ENCODE measurements around the gene SH3BP4. TPM values are rescaled to one million over a fixed set of nuclear protein-coding genes. Genes with fewer than 3 reads are reported as not detected.

Gene SH3BP4
- total RNA-seq, 1 experiment from 2014 or later: 19.9 TPM

DNA sequence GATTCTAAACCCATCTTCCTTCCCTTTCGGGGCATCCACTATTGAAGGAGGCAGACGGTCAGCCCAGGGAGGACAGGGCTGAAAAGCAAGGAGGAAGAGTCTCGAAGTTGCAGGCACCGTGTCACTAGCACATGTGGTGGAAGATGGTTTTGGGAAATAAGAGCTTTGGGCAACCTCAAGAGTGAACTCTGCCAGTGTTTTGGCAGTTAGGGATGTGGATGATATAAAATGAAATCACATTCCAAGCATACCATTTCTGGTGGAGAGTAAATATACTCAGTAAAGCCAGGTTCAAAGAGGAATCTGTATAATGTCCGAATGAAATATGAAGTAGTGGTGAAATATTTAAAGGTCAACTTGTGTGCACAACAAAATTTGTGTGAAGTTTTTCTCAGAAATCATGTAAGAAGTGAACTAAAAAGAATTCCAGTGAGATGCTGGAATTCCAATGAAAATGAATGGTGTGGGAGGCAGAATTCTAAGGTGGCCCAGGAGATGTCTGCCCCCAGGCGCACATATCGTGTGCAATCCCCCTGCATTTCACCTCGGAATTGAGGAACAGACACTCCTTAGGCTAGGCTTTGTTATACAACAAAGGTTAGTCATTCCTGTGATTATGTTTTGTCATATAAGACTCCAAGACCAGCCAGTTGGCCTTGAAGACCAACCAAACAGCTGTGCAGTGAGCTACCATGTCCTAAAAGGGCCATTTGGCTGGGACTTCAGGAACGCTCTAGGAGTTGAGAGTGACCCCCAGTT is 147.1 kb downstream of the SH3BP4 start:
- no peak overlapping the region for H3K27ac ChIP-seq (ENCODE audit: low read depth, low read length, poor library complexity, severe bottlenecking)
- no peaks in the 10 kb centered on the region for H3K4me1 ChIP-seq (ENCODE audit: insufficient read depth, low read length, poor library complexity, severe bottlenecking)
- no peaks in the 10 kb centered on the region for H3K27me3 ChIP-seq (replicated peaks; ENCODE audit: insufficient read depth, low read depth, low read length, poor library complexity)
- no peak for DNase-seq (ENCODE audit: low spot score)
- H3K36me3 ChIP-seq (ENCODE audit: insufficient read depth, low read length, poor library complexity, severe bottlenecking): no peaks in the 10 kb centered on the region
- H3K4me3 ChIP-seq (ENCODE audit: low read depth, low read length, poor library complexity, severe bottlenecking): no peak overlapping the region
- intact Hi-C loops (cut with micrococcal nuclease; ENCODE audit: unreplicated experiment): no loop called here
- CTCF ChIA-PET: no interaction called here
- TF ChIP-seq EZH2 (IDR thresholded peaks at IDR 0.05; ENCODE audit: borderline replicate concordance, low read depth, low read length, poor library complexity, severe bottlenecking): no peak
- TF ChIP-seq, protein P1, sequence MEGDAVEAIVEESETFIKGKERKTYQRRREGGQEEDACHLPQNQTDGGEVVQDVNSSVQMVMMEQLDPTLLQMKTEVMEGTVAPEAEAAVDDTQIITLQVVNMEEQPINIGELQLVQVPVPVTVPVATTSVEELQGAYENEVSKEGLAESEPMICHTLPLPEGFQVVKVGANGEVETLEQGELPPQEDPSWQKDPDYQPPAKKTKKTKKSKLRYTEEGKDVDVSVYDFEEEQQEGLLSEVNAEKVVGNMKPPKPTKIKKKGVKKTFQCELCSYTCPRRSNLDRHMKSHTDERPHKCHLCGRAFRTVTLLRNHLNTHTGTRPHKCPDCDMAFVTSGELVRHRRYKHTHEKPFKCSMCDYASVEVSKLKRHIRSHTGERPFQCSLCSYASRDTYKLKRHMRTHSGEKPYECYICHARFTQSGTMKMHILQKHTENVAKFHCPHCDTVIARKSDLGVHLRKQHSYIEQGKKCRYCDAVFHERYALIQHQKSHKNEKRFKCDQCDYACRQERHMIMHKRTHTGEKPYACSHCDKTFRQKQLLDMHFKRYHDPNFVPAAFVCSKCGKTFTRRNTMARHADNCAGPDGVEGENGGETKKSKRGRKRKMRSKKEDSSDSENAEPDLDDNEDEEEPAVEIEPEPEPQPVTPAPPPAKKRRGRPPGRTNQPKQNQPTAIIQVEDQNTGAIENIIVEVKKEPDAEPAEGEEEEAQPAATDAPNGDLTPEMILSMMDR (conservative IDR thresholded peaks at IDR 0.05; ENCODE audit: low read depth, low read length): no peak
- no peaks in the 10 kb centered on the region for H3K9me3 ChIP-seq (ENCODE audit: low read depth, low read length, poor library complexity, severe bottlenecking)
- no TSS peak for BruUV-seq (replicated peaks)
- POLR2A ChIA-PET (ENCODE audit: low non-redundant PET): no interaction called here

DNA sequence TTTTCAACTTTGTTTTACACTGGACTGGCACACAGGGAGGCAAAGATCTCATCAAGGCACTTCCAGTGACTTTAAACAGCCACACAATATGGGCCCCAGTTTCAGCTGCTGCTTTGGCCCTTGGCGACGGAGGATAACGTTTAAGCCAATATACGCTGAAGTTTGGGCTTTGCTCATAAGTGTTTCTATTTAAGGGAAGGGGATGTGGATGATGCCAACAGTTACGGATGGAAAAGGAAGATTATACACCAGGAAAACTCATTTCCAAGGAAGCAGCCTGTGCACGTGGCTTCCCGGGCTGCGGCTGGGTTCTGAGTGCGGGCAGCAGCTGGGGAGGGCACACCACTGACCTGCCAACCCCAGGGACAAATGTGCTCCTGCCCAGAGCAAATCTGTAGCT is 151.1 kb downstream of the SH3BP4 start:
- TF ChIP-seq, protein P1 (conservative IDR thresholded peaks at IDR 0.05; ENCODE audit: low read depth, low read length): no peak
- TF ChIP-seq EZH2 (IDR thresholded peaks at IDR 0.05; ENCODE audit: borderline replicate concordance, low read depth, low read length, poor library complexity, severe bottlenecking): no peak
- POLR2A ChIA-PET (ENCODE audit: low non-redundant PET): no interaction called here
- Histone ChIP-seq H3K4me3 (ENCODE audit: low read depth, low read length, poor library complexity, severe bottlenecking) (no peak overlapping the region), H3K27me3 (replicated peaks; ENCODE audit: insufficient read depth, low read depth, low read length, poor library complexity) (no peaks in the 10 kb centered on the region), H3K36me3 (ENCODE audit: insufficient read depth, low read length, poor library complexity, severe bottlenecking) (no peaks in the 10 kb centered on the region), H3K27ac (ENCODE audit: low read depth, low read length, poor library complexity, severe bottlenecking) (no peak overlapping the region), H3K4me1 (ENCODE audit: insufficient read depth, low read length, poor library complexity, severe bottlenecking) (no peaks in the 10 kb centered on the region), H3K9me3 (ENCODE audit: low read depth, low read length, poor library complexity, severe bottlenecking) (no peaks in the 10 kb centered on the region)
- no peak for DNase-seq (ENCODE audit: low spot score)
- BruUV-seq (replicated peaks): no TSS peak
- intact Hi-C loops (cut with micrococcal nuclease; ENCODE audit: unreplicated experiment): no loop called here
- CTCF ChIA-PET: no interaction called here
